GM21360 (cell line): ENCODE measurements around the gene VAMP8.
"Not testable (repeated sequence)": the region's sequence is repeated elsewhere in the genome, so short reads cannot be mapped to it uniquely, and the experiment has no call there.

ENCODE experiments used
- ATAC-seq: cut with Tn5 transposase; IDR thresholded peaks from one replicate; pipeline ENCODE4 v1.9.1; 2021; ENCODE audit warnings: mild to moderate bottlenecking, moderate library complexity; ENCODE audit not compliant: unreplicated experiment

VAMP8 gene

GRCh38 chr2:85615413-85615728, 38.0 kb downstream of the VAMP8 start:
- ATAC-seq = no peak

GRCh38 chr2:85617723-85618122, 40.3 kb downstream of the VAMP8 start:
- not testable (repeated sequence) for ATAC-seq

- ATAC-seq = no peak
Measured at GRCh38 chr2:85619617-85620016, 42.2 kb downstream of the VAMP8 start.

GRCh38 chr2:85621338-85621737, 44.0 kb downstream of the VAMP8 start:
- no peak for ATAC-seq

- ATAC-seq = no peak
Measured at GRCh38 chr2:85623991-85624390, 46.6 kb downstream of the VAMP8 start.

- ATAC-seq = no peak
Measured at GRCh38 chr2:85628658-85629057, 51.3 kb downstream of the VAMP8 start.

GRCh38 chr2:85631316-85631715, 53.9 kb downstream of the VAMP8 start:
- no peak for ATAC-seq
